ENCODE measurements around the gene HINT3.
A peak's percentile ranks its signal among the peaks of the same experiment; 100 is the strongest.
"Not testable (repeated sequence)": the region's sequence is repeated elsewhere in the genome, so short reads cannot be mapped to it uniquely, and the experiment has no call there.

The HINT3 gene

DNA sequence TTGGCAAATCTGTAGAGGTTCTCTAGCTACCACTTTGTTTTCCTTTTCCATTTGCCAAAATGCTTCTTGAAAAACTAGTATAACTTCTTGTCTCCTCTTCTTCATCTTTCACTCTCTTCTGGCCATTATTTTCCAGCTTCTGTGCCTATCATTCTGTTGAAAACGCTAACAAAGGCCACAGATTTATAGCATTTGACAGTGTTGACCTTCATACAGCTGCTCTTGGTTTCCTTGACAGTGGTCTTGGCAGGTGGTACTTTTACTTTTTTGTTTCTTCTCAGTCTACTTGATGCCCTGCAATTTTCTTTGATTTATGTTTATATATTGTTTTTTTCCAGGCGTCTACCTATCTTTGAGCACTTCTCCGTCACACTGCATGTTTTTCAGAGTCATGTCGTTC lies 53.5 kb downstream of the HINT3 start:
- no peak for DNase-seq

DNA sequence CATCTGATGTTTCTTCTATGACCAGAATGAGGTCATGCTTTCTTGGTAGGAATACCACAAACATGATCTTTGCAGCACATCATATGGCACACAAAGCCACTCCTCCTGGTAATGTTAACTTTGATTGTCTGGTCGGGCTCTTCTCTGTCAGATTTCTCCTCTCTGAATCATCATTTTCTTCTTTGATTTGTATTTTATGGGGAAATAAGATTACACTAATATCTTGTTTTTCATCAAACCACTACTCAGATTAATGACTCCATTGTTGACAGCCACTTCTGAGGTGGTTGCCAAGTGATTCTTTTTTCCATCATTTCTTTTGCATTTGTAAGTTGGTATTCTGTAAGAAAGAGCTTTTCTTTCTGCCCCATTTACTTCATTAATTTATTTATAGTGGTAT lies 59.3 kb downstream of the HINT3 start:
- no peak for DNase-seq

DNA sequence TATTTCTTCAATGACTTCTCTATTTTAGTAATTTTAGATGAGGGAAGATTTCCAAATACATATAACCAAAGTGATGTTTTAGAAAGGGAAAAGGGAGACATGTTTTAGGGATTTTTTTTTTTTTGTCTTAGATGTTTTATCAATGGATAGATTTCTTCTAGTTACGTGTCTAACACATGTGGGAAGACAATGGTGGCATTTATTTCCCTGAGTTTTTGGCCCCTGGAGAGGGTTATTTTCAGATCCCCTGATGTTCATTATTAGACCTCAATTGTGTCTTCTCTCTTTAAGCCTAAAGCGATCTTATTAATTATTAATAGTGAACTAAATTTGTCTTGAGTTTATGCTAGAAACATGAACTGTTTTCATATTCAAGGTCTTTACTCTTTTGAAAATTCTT lies 60.0 kb downstream of the HINT3 start:
- DNase-seq, result no peak

DNA sequence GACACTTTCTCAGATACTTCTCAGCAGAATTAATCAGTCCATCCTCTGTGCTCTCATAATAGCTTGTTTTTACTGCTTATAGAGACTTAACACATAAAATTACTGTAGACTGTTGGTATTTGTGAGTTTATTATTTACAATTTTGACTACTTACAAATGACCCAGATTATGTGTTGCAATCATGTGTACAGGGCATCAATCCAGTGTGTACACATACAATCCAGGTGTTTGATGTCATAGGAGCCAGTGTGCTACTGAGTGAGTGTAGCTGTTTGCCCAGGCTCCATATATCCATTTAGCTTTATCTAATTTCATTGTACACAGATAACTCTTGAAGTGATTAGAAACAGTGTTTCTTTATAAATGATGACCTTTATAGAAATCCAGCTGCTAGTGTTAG lies 61.1 kb downstream of the HINT3 start:
- peak; percentile 46 for DNase-seq

DNA sequence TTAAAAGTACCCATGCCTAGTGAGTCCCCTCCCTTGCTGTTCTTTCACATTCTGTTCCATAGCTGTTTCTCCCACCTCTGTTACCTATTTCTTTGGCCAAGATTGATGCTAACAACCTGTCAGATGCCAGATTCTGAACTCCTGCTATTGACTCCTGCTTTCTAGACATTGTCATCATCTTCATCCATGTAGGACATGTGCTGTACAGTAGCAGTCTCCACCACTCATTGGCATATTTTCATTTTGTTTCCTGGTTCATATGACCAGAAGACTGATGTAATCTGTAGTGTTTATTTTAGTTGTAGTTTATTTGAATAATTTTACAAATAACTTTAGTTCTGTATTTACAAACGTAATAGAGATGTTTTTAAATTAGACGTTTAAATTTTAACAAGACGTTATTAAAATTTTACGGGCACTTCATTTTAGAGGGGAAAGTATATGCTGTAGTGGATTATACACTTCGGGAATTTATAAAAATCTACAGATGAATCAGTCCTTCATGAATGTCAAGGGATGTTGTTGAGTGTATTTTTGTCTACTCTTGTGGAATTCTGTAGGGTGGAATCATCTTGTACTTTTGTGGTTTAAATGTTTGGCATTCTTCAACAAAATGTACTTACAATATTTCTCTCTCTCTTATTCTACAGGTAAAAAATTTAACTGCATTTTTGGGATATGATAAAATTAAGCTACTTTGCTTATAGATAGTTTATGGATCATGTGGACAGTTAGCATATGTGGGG lies 63.9 kb downstream of the HINT3 start:
- no peak for DNase-seq

DNA sequence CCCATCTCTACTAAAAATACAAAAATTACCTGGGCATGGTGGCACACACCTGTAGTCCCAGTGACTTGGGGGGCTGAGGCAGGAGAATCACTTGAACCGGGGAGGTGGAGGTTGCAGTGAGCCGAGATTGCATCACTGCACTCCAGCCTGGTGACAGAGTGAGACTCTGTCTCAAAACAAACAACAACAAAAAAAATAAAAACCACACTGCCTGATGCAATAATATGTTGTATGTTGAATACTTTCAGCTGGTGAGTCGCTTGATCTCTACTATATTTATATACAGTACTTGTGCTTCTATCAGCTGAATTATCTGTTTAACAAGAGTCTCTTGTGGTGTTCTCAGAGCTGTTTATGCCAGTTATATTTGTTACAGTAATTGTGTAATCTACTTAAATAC lies 66.9 kb downstream of the HINT3 start:
- DNase-seq, result not testable (repeated sequence)

DNA sequence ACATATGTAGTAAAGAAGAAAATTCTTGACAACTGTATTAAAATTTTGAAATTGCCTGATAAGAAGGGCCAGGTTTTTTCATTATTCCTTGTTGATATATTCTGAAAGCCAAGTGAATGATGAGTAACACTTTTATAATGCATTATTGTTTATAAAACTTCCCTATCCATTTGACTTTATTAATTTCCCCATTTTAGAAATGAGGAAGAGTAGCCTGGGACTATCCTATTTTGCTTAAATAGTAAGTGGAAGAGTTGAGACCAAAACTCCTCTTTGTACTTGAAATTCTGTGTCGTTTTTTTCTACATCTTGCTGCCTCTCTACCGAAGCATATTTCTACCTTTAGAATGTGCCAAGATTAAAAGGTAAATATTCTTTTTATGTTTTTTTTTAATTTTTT lies 69.4 kb downstream of the HINT3 start:
- DNase-seq, result no peak

DNA sequence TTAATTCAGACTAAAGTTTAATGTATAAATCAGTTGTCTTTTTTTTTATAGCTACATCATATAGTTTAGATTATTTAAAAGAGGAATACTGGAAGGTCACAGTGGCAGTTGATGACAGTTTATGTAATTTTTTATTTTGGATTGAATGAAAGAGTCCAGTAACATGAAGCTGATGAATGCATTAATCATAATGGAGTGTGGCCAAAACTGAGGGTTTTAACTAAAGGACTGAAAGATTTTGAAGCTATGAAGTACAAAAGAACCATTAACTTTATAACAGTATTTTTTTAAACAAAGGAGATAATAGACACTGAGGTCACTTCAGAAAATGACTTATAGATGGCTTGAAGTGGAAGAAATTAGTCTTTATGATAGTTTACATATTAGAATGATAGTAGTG lies 71.0 kb downstream of the HINT3 start:
- no peak for DNase-seq

All from NCI-H774 (cell line).